Ascending aorta (tissue), 2 donors: ENCODE measurements around the gene FOXP1. TPM values are rescaled to one million over a fixed set of nuclear protein-coding genes. Genes with fewer than 3 reads are reported as not detected.

Source experiments
- DNase-seq, 2 donors: peaks; one replicate each; pipeline ENCODE4 v3.0.0-alpha.2; 2019; ENCODE audit warnings: low spot score in 2 of 2
- H3K27ac ChIP-seq, 2 donors: fragments of 200-600 bp; sonication (generic); one replicate each; pipeline ENCODE4 v1.5.1; 2016 to 2017; ENCODE audit warnings: mild to moderate bottlenecking in 1 of 2
- H3K27me3 ChIP-seq: fragments of 200-600 bp; sonication (generic); one replicate; pipeline ENCODE4 v1.5.1; 2017
- H3K36me3 ChIP-seq, 2 donors: fragments of 200-600 bp; sonication (generic); one replicate each; pipeline ENCODE4 v1.5.1; 2016
- H3K4me1 ChIP-seq, 2 donors: fragments of 200-600 bp; sonication (generic); one replicate each; pipeline ENCODE4 v1.5.1; 2016 to 2017; ENCODE audit warnings: mild to moderate bottlenecking in 1 of 2
- H3K4me3 ChIP-seq, 2 donors: fragments of 200-600 bp; sonication (generic); one replicate each; pipeline ENCODE4 v1.5.1; 2016 to 2017; ENCODE audit warnings: mild to moderate bottlenecking in 1 of 2
- H3K9me3 ChIP-seq, 2 donors: fragments of 200-600 bp; sonication (generic); one replicate each; pipeline ENCODE4 v1.5.1; 2016
- CTCF ChIP-seq, 3 experiments: fragments of 200-600 bp in 2 of 3; fragments of 450-650 bp in 1 of 3; sonication (generic) in 2 of 3; IDR thresholded peaks; one replicate each; pipeline ENCODE4 v1.5.1; 2016 to 2019; ENCODE audit warnings: antibody characterized with exemption in 3 of 3, mild to moderate bottlenecking in 1 of 3, moderate library complexity in 1 of 3
- intact Hi-C: fragments of 100-400 bp; cut with DNase I; formaldehyde crosslinking; loops from one replicate; pipeline ENCODE4 v1.15.1; 2023
- total RNA-seq: library from RNA; depleted of rRNA; stranded (reverse); fragments of >200 nt; gene quantifications from one replicate; pipeline ENCODE4 v1.1.0, GENCODE V29; 2016

Gene FOXP1
- total RNA-seq, 1 donor from 2014 or later: 171 TPM

GRCh38 chr3:71302604-71303003 is 280.9 kb downstream of the FOXP1 start:
- TF ChIP-seq CTCF (IDR thresholded peaks at IDR 0.05): no peak
- DNase-seq: no peak
- intact Hi-C loops: loop anchor here (5.0 to 10.0 kb wide), 4 partner anchors 55 to 418 kb away; no protein-coding TSS in a partner anchor
- Histone ChIP-seq H3K9me3 (no peaks in the 10 kb centered on the region), H3K4me3 (no peak overlapping the region), H3K36me3 (no peaks in the 10 kb centered on the region), H3K27me3 (no peaks in the 10 kb centered on the region), H3K4me1 (peaks cover 0 to 24% of the 10 kb centered on the region in 2 donors), H3K27ac (peak overlapping the region; percentile 68 to 74)

DNA sequence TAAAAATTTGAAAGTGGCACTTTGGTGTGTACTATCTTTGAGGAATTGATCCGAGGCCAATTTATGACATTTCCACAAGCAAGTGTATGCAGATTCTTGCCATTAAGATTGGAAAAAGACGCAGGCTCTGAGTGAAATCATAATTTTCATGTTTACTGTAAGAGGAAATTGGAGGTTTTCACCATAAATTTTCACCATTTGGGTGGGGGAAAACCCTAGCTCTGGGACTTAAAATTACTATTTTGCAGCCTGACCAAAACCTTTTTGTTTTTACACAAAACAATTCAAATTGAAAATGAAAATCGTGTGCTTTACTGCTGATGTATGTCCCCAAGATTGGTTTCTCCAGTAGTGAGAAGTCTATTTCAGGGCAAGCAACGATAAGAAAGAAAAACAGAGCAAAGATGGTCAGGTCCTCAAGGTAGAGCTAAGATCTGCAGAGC is 282.6 kb downstream of the FOXP1 start:
- Histone ChIP-seq H3K4me1 (peaks cover 0 to 22% of the 10 kb centered on the region in 2 donors), H3K4me3 (peak overlapping the region in 1 of 2 donors; percentile 28), H3K27me3 (no peaks in the 10 kb centered on the region), H3K27ac (no peak overlapping the region), H3K9me3 (no peaks in the 10 kb centered on the region), H3K36me3 (no peaks in the 10 kb centered on the region)
- DNase-seq: no peak
- intact Hi-C loops: loop anchor here (5.0 to 10.0 kb wide), 4 partner anchors 54 to 416 kb away; no protein-coding TSS in a partner anchor
- no peak for TF ChIP-seq CTCF (IDR thresholded peaks at IDR 0.05)

DNA sequence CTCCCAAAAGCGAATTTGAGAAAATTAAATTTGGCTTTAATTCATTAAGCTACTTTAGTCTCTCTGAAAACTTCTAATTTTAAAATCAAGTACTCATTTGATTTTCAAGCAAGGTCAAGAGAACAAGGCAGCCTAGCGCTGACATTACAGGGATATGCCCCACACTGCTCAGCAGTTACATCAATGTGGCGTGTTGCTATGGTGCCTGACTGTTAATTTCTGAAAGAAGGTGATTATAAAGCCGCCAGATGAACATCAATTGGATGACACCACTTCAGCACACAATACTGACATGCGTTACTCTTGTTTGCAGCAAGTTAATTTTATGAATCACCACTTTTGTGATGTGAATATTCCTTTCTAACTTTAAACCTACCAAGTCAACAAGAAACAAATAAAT is 284.4 kb downstream of the FOXP1 start:
- Histone ChIP-seq H3K27ac (no peak overlapping the region), H3K9me3 (no peaks in the 10 kb centered on the region), H3K36me3 (no peaks in the 10 kb centered on the region), H3K27me3 (no peaks in the 10 kb centered on the region), H3K4me3 (no peak overlapping the region), H3K4me1 (peaks cover 0 to 16% of the 10 kb centered on the region in 2 donors)
- no peak for TF ChIP-seq CTCF (IDR thresholded peaks at IDR 0.05)
- intact Hi-C loops: no loop called here
- DNase-seq: no peak

GRCh38 chr3:71294919-71295318 is 288.6 kb downstream of the FOXP1 start:
- TF ChIP-seq CTCF (IDR thresholded peaks at IDR 0.05): no peak
- Histone ChIP-seq H3K4me3 (no peak overlapping the region), H3K9me3 (no peaks in the 10 kb centered on the region), H3K4me1 (no peaks in the 10 kb centered on the region), H3K36me3 (no peaks in the 10 kb centered on the region), H3K27me3 (no peaks in the 10 kb centered on the region), H3K27ac (no peak overlapping the region)
- intact Hi-C loops: no loop called here
- DNase-seq: no peak

GRCh38 chr3:71290301-71290700 is 293.2 kb downstream of the FOXP1 start:
- intact Hi-C loops: no loop called here
- no peaks in the 10 kb centered on the region for H3K9me3 ChIP-seq
- no peak overlapping the region for H3K4me3 ChIP-seq
- H3K36me3 ChIP-seq: no peaks in the 10 kb centered on the region
- no peak for DNase-seq
- H3K27me3 ChIP-seq: no peaks in the 10 kb centered on the region
- no peak overlapping the region for H3K27ac ChIP-seq
- no peak for TF ChIP-seq CTCF (IDR thresholded peaks at IDR 0.05)
- H3K4me1 ChIP-seq: no peaks in the 10 kb centered on the region
